SIG-M5 treated with dmso at 0.1 percent for 504 hours (cell line): ENCODE results near the gene SEZ6L.
A peak's percentile ranks its signal among the peaks of the same experiment; 100 is the strongest.

Experiments used
- DNase-seq: peaks from one replicate; lab custom pipeline; 2025; ENCODE audit not compliant: unreplicated experiment; lab: John Stamatoyannopoulos, UW

Gene SEZ6L

GRCh38 chr22:26174280-26174679, 5.0 kb downstream of the SEZ6L start:
- peak; percentile 4 for DNase-seq

- no peak for DNase-seq
These were observed 13.5 kb downstream of the SEZ6L start for GRCh38 chr22:26182723-26183122.

DNA sequence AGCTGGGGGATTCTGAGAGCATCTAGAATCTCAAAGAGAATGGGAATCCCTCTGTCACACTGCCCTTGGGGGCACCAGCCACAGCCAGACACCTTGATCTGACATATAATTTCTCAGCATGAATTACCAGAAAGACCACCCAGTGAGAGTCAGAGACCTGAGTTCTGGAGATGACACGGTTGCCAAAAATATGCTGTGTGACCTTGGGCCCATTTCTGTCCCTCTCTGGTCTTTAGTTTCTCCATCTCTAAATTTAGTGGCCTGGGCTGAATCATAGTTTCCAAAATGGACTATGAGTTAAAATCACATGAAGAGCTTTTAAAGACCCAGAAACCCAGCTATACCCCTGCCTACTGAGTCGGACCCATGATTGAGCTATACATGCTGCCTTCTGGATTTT, 15.9 kb downstream of the SEZ6L start:
- DNase-seq: no peak

- DNase-seq: no peak
These were observed 19.1 kb downstream of the SEZ6L start for GRCh38 chr22:26188341-26188740.

DNA sequence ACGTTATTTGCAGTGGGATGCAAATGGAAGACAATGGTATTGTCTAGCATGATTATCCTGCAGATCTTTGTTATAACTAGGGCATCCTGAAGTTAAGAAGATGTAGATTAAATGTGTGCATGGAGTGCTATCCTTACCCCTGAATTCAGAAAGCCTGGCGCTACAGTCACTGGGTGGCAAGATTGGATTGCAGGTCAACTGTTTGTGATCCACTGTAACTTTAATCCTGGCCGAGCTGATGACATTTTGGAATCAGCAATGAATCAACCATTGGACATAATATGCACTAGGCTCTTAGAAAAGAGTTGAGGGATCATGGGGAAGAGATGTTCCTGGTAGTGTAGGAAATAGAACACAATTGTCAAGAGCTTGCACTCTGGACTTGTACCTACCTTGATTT, 25.1 kb downstream of the SEZ6L start:
- DNase-seq: no peak

GRCh38 chr22:26194877-26195276, 25.6 kb downstream of the SEZ6L start:
- no peak for DNase-seq

DNA sequence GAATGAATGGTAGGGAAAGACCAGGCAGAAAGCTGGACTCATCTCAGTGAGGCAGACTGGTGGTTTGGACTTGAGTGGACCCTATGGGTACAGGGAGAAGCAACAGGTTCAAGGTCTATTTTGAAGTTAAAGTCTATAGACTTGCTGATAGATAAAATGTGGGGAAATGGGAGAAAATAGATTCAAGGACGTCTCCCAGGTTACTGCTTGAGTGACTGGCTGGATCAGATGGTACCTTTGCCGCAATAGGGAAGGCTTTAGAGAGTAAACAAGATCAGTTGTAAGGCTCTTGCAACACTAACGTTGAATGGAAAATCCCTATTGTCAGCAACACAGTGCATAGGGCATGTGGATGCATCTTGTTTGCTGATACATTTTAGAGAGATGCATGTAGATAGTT, 27.4 kb downstream of the SEZ6L start:
- DNase-seq: no peak

GRCh38 chr22:26197425-26197824, 28.2 kb downstream of the SEZ6L start:
- no peak for DNase-seq

GRCh38 chr22:26199665-26200064, 30.4 kb downstream of the SEZ6L start:
- no peak for DNase-seq

DNA sequence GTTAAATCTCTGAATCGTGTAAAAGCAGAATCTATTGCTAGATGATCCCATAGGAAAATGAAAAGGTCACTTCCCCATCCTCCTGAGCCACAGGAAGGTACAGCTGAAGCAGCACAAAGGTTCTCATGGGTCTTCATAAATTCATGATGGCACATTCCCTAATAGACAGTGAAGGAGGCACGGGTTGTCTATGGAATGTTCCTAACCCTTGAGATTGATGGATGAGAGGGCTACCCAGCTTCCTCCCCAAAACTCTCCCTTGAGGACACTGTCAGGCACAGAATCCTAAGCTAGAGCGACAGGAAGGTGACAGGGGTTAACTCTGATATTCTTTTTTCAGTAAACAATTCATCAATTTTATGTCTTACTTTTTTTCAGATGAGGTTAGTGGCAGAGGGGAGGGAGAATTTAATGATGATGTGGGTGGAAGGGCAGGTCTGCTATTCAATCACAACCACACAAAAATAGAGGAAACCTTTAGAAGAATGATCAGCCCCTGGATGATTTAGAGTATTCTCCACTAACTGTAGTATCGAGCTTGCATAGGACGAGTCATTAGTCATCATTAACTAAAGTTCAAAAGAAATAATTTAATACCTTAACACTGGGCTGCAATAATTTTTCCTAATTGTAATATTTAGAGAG, 33.1 kb downstream of the SEZ6L start:
- no peak for DNase-seq

DNA sequence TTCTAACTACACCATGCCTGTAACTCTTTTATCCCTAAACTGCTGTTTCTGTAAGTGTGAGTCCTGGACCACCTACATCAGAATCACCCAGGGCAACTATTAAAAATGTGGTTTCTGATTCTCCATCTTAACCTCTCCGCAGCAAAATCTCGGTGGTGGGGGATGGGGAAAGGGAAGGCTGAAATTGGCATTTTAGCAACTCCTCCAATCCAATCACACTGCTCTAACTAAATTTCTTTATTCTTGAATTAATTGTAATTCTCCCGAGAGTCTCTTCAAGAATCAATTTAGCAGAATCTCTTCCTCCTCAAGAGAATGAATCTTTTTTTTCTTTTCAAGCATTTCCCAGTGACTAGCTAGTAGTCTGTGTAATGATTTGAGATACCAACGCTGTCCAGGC, 36.2 kb downstream of the SEZ6L start:
- no peak for DNase-seq

- DNase-seq: no peak
These were observed 41.1 kb downstream of the SEZ6L start for GRCh38 chr22:26210334-26210733.

DNA sequence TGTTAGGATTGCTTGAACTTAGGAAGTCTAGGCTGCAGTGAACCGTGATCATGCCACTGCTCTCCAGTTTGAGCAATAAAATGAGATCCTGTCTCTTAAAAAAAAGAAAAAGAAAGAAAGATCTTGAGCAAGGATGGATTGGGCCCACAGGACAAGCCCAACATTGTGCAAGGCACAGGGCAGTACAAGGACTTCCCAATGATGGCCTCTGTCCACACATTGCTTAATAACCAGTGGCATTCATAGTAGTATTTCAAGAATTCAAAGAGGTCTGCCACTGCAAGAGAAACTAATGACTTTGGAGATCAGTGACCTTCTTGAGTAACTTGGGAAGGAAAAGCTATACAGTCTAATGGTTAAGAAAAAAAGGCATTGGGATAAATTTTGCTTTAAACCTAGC, 44.6 kb downstream of the SEZ6L start:
- DNase-seq: no peak

DNA sequence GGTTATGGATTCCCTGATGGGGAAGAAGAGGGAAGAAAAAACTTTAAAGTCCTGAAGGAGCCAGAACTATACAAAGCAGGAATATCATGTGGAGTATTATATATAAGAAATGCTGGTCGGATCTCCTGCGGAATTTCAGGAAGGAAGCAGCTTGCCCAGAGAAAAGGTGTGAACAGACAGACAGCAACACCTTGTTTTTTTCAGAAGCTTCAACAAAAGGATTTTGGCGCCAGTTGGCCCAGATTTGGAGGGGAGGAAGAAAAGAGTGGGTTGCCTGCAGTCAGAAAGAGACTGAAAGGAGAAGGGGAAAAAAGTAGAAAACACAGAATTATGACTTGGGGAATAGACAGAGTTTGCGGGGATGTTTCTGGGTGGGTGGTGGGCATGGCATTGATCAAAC, 45.2 kb downstream of the SEZ6L start:
- DNase-seq: no peak

GRCh38 chr22:26215736-26216135, 46.5 kb downstream of the SEZ6L start:
- no peak for DNase-seq

DNA sequence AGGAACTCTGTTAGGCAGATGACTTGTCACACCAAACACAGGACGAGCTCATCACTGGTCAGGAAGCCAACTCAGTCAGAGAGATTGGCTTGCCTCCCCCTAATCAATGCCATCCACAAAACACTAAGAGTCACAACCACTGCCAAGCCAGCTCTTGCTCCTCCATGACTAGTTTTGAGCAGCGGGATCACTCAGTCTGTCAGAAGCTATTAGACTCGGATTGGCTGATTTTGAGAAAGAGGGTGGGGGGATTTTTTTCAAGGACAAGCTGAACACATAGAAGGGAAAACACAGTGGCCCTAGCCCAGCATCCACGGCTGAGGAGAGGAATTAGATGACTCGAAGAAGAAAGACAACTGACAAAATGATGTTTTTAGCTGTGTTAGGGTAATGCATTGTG, 55.9 kb downstream of the SEZ6L start:
- DNase-seq: no peak

GRCh38 chr22:26226538-26227297, 57.5 kb downstream of the SEZ6L start:
- DNase-seq: no peak

DNA sequence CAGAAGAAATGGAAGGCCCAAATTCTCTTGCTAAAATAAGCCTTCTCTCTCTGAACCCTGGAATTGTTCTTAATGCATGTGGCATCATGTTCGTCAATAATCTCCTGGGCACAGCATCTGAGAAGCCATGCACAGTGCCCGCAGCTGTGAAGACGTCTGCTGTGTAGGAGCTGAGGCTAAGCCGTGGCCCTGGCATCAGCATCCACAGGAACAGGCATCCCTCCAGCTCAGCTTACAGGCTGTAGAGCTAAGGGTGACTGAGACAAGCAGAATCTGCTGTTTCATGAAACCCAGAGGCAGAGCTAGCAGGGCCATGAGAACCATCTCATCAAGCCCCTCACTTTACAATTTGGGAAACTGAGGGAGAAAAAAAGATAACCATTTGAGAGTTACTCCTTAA, 60.6 kb downstream of the SEZ6L start:
- DNase-seq: no peak

DNA sequence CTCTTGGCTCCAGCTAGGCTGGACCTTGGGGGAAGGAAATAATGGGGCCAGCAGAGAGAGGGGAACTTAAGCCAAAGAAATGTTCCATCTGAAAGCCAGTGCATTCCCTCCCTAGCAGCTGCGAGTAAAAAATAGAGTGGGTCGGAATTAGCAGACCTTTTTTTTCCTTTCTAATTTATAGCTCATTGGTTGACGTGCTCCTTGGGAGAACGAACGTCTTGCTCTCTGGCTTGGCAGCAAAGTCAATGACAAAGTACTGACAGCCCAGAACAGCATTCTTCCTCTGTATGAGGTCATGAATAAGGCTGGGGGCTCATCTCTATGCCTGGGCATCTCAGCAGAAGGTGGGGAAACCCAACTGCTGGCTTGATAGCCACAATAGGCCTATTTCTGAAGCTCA, 65.0 kb downstream of the SEZ6L start:
- DNase-seq: no peak

- DNase-seq: no peak
These were observed 66.7 kb downstream of the SEZ6L start for GRCh38 chr22:26235792-26236487.

DNA sequence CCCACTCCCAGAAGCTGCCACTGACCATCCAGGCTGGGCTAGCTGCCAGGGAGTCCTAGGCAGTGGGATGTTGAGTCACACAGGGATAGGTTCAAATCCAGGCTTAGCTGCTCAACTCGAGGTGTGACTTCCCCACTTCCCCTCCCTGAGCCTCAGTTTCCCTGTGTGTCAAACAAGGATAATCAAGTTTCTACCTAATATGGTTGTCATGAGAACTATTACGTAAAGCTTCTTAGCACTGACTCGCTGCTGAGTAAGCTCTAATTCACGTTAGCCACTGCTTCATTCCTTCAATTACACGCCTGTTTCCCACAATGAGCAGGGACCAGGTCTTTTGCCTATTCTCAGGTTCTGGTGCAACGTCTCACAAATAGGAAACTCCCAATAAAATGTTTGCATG, 67.7 kb downstream of the SEZ6L start:
- no peak for DNase-seq

DNA sequence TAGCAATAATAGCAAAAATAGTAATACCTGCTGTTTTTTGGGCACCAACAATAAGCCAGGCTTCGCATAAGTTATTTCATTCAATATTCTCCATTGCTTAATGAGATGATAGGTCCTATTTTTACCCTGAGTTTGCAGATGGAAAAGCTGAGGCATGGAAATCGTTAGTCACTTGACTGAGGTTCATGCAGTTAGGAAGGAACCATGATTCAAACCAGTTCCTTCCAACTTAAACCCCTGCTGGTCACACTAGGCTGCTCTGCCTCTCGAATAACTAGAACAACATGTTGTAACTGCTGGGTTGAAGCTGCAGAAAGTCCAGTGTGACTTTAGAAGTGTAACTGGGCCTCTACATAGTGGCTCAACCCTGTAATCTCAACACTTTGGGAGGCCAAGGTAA, 69.3 kb downstream of the SEZ6L start:
- no peak for DNase-seq
